T-cell (primary cell): ENCODE results near the gene PARD3. TPM values are rescaled to one million over a fixed set of nuclear protein-coding genes. Genes with fewer than 3 reads are reported as not detected.
A peak's percentile ranks its signal among the peaks of the same experiment; 100 is the strongest.

Source experiments
- ATAC-seq, 4 experiments: fragments of 200-7000 bp in 3 of 4; fragments of 150-1000 bp in 1 of 4; cut with Tn5 transposase; replicated peaks in 1 of 4; 1 replicate in 3 of 4; 2 replicates in 1 of 4; pipeline ENCODE4 v1.10.0; 2021; ENCODE audit warnings: moderate library complexity in 3 of 4, mild to moderate bottlenecking in 2 of 4, moderate number of reproducible peaks in 1 of 4
- CTCF ChIA-PET, 2 donors: fragments of 300-600 bp; sonication (Branson Sonifier 250); formaldehyde crosslinking; loops; one replicate each; lab custom pipeline; 2022; ENCODE audit warnings: antibody characterized with exemption in 2 of 2; lab: Charles Lee
- POLR2A ChIA-PET, 2 donors: fragments of 300-600 bp; sonication (Branson Sonifier 250); formaldehyde crosslinking; loops; one replicate each; lab custom pipeline; 2022; ENCODE audit warnings: antibody characterized with exemption in 2 of 2; lab: Charles Lee
- DNase-seq, 35 experiments: peaks; one replicate each; pipeline versions ENCODE4 v3.0.0 to v3.0.0-alpha.2; 2013 to 2023
- H3K27ac ChIP-seq: one replicate; pipeline ENCODE4 v1.5.1; 2013; ENCODE audit warnings: low read length
- H3K27me3 ChIP-seq, 2 experiments: replicated peaks in 1 of 2; 1 replicate in 1 of 2; 2 replicates in 1 of 2; pipeline versions ENCODE4 v1.6.1 to v1.7.0; 2013; ENCODE audit warnings: low read length in 1 of 2, mixed read lengths in 1 of 2; ENCODE audit not compliant: control insufficient read depth in 2 of 2, insufficient read depth in 2 of 2; ENCODE audit errors: extremely low read depth in 1 of 2
- H3K36me3 ChIP-seq, 2 donors: 1 replicate in 1 of 2; 2 replicates in 1 of 2; pipeline versions ENCODE4 v1.6.1 to v1.7.0; 2013; ENCODE audit warnings: low read length in 1 of 2; ENCODE audit not compliant: control insufficient read depth in 2 of 2, insufficient read depth in 1 of 2; ENCODE audit errors: extremely low read depth in 1 of 2
- H3K4me1 ChIP-seq, 2 experiments: 1 replicate in 1 of 2; 2 replicates in 1 of 2; pipeline versions ENCODE4 v1.6.1 to v1.7.0; 2013; ENCODE audit warnings: low read length in 2 of 2, mixed read lengths in 1 of 2; ENCODE audit not compliant: insufficient read depth in 2 of 2, control insufficient read depth in 1 of 2; ENCODE audit errors: extremely low read depth in 1 of 2
- H3K4me3 ChIP-seq, 2 donors: 1 replicate in 1 of 2; 2 replicates in 1 of 2; pipeline versions ENCODE4 v1.5.1 to v1.7.0; 2013; ENCODE audit warnings: mild to moderate bottlenecking in 2 of 2, low read length in 1 of 2, moderate library complexity in 1 of 2; ENCODE audit not compliant: control insufficient read depth in 1 of 2; ENCODE audit errors: extremely low read depth in 1 of 2
- H3K9me3 ChIP-seq: 2 replicates; pipeline ENCODE4 v1.7.0; 2013
- H3K27ac Mint-ChIP-seq, 2 donors: one replicate each; pipeline ENCODE4 v1.8.0; 2020 to 2021; ENCODE audit warnings: mild to moderate bottlenecking in 2 of 2, mixed read lengths in 2 of 2
- H3K27me3 Mint-ChIP-seq, 2 donors: one replicate each; pipeline ENCODE4 v1.8.0; 2021 to 2022; ENCODE audit warnings: mixed read lengths in 2 of 2
- H3K36me3 Mint-ChIP-seq: one replicate; pipeline ENCODE4 v1.8.0; 2021; ENCODE audit warnings: mixed read lengths
- H3K4me1 Mint-ChIP-seq, 3 donors: one replicate each; pipeline ENCODE4 v1.8.0; 2020 to 2022; ENCODE audit warnings: mixed read lengths in 3 of 3, mild to moderate bottlenecking in 1 of 3
- H3K4me3 Mint-ChIP-seq, 3 donors: one replicate each; pipeline ENCODE4 v1.8.0; 2020 to 2022; ENCODE audit warnings: mild to moderate bottlenecking in 3 of 3, mixed read lengths in 3 of 3, moderate library complexity in 3 of 3
- H3K9me3 Mint-ChIP-seq, 3 donors: one replicate each; pipeline ENCODE4 v1.8.0; 2020 to 2022; ENCODE audit warnings: mixed read lengths in 3 of 3
- WGBS: methylation state at CpG from one replicate; pipeline ENCODE4 v1.1.5; 2013; ENCODE audit warnings: missing lambda C conversion rate; ENCODE audit not compliant: insufficient coverage; 5-methylcytosine and 5-hydroxymethylcytosine counted together
- total RNA-seq, 35 experiments: library from RNA in 6 of 35; stranded (reverse) in 6 of 35; fragments of 120-200 nt in 1 of 35; gene quantifications; one replicate each; pipeline versions ENCODE4 v1.2.1 to v1.2.4 and lab custom pipeline; 2013 to 2026

PARD3 gene
- total RNA-seq, 5 donors from 2014 or later (not counting 1 experiment from before 2014, with no cell fraction given), result 0.36 to 0.92 (median 0.65) TPM

DNA sequence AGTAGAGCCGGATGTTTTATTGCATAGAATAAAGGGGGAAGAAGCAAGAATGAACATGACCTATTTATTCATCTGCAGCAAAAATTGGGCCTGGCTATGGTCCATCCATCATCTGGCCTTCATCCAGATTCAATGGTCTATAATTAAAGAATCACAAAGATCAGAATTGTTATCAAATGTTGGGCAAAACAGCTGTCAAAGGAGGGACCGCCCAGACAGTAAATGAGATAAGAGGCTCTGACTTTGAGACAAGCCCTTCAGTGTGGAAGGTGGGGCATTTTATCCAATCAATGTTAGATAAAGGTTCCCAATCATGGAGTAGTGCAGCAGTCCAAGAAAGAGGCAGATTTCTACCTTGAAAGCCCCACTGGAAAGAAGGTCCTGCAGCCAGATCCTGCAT lies 153.5 kb downstream of the PARD3 start:
- Histone ChIP-seq H3K4me1 (no peaks in the 10 kb centered on the region), H3K27me3 (peaks cover 0 to 8% of the 10 kb centered on the region in 2 experiments), H3K4me3 (no peak overlapping the region), H3K9me3 (no peaks in the 10 kb centered on the region), H3K27ac (no peak overlapping the region), H3K36me3 (no peaks in the 10 kb centered on the region)
- Mint-ChIP-seq H3K27ac (no peak overlapping the region), H3K36me3 (no peaks in the 10 kb centered on the region), H3K9me3 (no peaks in the 10 kb centered on the region), H3K4me3 (no peak overlapping the region), H3K4me1 (no peaks in the 10 kb centered on the region), H3K27me3 (peaks cover 0 to 8% of the 10 kb centered on the region in 2 donors)
- WGBS, result 80% methylated on average over 1 of the region's 2 CpGs
- ATAC-seq (no peak), DNase-seq (no peak)
- ChIA-PET POLR2A (no interaction called here), CTCF (no interaction called here)

- H3K9me3 ChIP-seq, result no peaks in the 10 kb centered on the region
- Mint-ChIP-seq H3K36me3 (no peaks in the 10 kb centered on the region), H3K27ac (no peak overlapping the region), H3K4me1 (peaks cover 0 to 3% (median 0%) of the 10 kb centered on the region in 3 donors), H3K9me3 (no peaks in the 10 kb centered on the region), H3K27me3 (peaks cover 6 to 12% of the 10 kb centered on the region in 2 donors), H3K4me3 (no peak overlapping the region)
- no peak overlapping the region for H3K4me3 ChIP-seq
- no peak for DNase-seq
- ChIA-PET CTCF (no interaction called here), POLR2A (no interaction called here)
- no peak overlapping the region for H3K27ac ChIP-seq
- H3K27me3 ChIP-seq, result peaks cover 0 to 8% of the 10 kb centered on the region in 2 experiments
- no peak for ATAC-seq
- no CpG with 5 or more reads among the region's 1 CpG for WGBS
- H3K36me3 ChIP-seq, result no peaks in the 10 kb centered on the region
- H3K4me1 ChIP-seq, result no peaks in the 10 kb centered on the region
These were observed 156.2 kb downstream of the PARD3 start for GRCh38 chr10:34658934-34659333.

- Histone ChIP-seq H3K27ac (no peak overlapping the region), H3K36me3 (no peaks in the 10 kb centered on the region), H3K4me1 (no peaks in the 10 kb centered on the region), H3K4me3 (no peak overlapping the region), H3K27me3 (peaks cover 0 to 4% of the 10 kb centered on the region in 2 experiments), H3K9me3 (no peaks in the 10 kb centered on the region)
- no peak for ATAC-seq
- no peak overlapping the region for H3K4me3 Mint-ChIP-seq
- POLR2A ChIA-PET, result no interaction called here
- no peaks in the 10 kb centered on the region for H3K36me3 Mint-ChIP-seq
- CTCF ChIA-PET, result no interaction called here
- no peak overlapping the region for H3K27ac Mint-ChIP-seq
- peaks cover 9 to 10% of the 10 kb centered on the region in 2 donors for H3K27me3 Mint-ChIP-seq
- 75% methylated on average over 3 of the region's 4 CpGs for WGBS
- no peak for DNase-seq
- no peaks in the 10 kb centered on the region for H3K9me3 Mint-ChIP-seq
- peaks cover 0 to 3% (median 0%) of the 10 kb centered on the region in 3 donors for H3K4me1 Mint-ChIP-seq
These were observed 158.4 kb downstream of the PARD3 start for GRCh38 chr10:34656661-34657060.

DNA sequence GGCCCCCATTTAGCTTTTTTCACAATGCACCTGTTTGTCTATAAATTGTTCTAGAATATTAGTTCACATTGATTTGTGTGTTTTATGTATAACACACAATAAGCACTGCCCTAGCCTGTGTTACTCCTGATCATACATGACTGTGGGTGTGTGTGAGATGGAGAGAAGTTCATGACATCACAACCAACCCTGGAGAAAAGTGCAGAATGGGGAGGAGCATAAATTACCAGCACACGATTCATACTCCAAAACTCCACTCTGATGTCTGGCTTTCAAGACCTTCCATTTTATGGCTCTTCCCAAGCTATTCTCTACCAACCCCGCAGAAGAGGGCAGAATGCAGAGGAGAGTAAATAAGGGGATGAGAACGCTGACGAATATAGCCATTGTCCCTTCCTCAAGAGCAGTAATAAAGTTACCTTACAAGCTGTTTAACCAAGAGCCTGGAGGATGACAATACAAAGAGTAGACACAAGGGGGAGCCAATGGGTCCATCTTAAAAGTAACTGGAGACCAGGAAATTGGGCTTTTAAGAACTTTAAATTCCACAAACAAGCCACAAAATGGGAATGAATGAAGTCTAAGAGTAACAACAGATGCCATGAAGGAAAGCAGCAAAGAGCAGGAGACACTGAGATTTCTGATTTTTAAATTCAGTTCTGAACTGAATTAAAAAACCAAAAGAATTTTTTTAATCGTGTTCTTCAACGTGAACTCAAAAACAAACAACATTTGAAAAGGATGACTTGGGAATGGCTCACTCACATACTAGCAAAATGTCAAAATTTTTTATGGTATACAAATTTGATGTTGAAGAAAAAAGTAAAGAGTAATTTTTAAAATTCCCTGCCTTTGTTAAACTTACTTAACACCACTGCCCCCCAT lies 159.6 kb downstream of the PARD3 start:
- ATAC-seq, result peak in 1 of 4 experiments; percentile 44
- no peak overlapping the region for H3K27ac Mint-ChIP-seq
- no peak overlapping the region for H3K27ac ChIP-seq
- H3K27me3 ChIP-seq, result peaks cover 0 to 4% of the 10 kb centered on the region in 2 experiments
- peak in 3 of 35 experiments; percentile 7 to 43 (median 19) for DNase-seq
- POLR2A ChIA-PET, result no interaction called here
- WGBS, result no CpG with 5 or more reads among the region's 6 CpGs
- no peaks in the 10 kb centered on the region for H3K4me1 ChIP-seq
- peaks cover 9 to 10% of the 10 kb centered on the region in 2 donors for H3K27me3 Mint-ChIP-seq
- H3K36me3 Mint-ChIP-seq, result no peaks in the 10 kb centered on the region
- no peak overlapping the region for H3K4me3 ChIP-seq
- no peak overlapping the region for H3K4me3 Mint-ChIP-seq
- H3K9me3 Mint-ChIP-seq, result no peaks in the 10 kb centered on the region
- H3K36me3 ChIP-seq, result no peaks in the 10 kb centered on the region
- no peaks in the 10 kb centered on the region for H3K9me3 ChIP-seq
- CTCF ChIA-PET, result no interaction called here
- peaks cover 0 to 3% (median 0%) of the 10 kb centered on the region in 3 donors for H3K4me1 Mint-ChIP-seq

- peaks cover 10 to 14% of the 10 kb centered on the region in 2 donors for H3K27me3 Mint-ChIP-seq
- ATAC-seq (no peak), DNase-seq (no peak)
- peaks cover 0 to 3% (median 0%) of the 10 kb centered on the region in 3 donors for H3K4me1 Mint-ChIP-seq
- Histone ChIP-seq H3K27me3 (peaks cover 0 to 4% of the 10 kb centered on the region in 2 experiments), H3K9me3 (no peaks in the 10 kb centered on the region), H3K4me3 (no peak overlapping the region), H3K36me3 (no peaks in the 10 kb centered on the region), H3K4me1 (no peaks in the 10 kb centered on the region), H3K27ac (no peak overlapping the region)
- 67% methylated on average over 3 of the region's 3 CpGs for WGBS
- H3K36me3 Mint-ChIP-seq, result no peaks in the 10 kb centered on the region
- no peak overlapping the region for H3K4me3 Mint-ChIP-seq
- ChIA-PET POLR2A (no interaction called here), CTCF (interaction anchor here in 1 of 2 donors (0.6 to 0.7 kb wide), 2 partner anchors 441 to 640 kb away, joined by 3 read pairs; no protein-coding TSS in a partner anchor)
- no peak overlapping the region for H3K27ac Mint-ChIP-seq
- no peaks in the 10 kb centered on the region for H3K9me3 Mint-ChIP-seq
These were observed 160.9 kb downstream of the PARD3 start for GRCh38 chr10:34654211-34654610.

DNA sequence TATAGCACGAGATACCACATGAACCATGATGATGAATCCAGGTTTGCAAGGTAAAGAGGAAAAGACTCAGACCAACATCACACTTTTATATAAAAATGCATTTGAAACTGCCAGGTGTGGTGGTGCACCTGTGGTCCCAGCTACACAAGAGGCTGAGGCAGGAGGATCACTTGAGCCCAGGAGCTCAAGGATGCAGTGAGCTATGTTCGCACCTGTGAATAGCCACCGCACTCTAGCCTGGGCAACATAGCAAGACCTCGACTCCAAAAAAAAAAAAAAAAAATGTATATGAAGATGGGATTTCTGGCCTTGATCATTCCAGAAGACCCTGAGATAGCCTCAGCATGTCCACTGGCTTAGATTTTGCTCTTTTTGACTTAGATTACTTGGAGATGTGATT lies 161.6 kb downstream of the PARD3 start:
- Mint-ChIP-seq H3K4me1 (peaks cover 0 to 3% (median 0%) of the 10 kb centered on the region in 3 donors), H3K9me3 (no peaks in the 10 kb centered on the region), H3K27ac (no peak overlapping the region), H3K36me3 (no peaks in the 10 kb centered on the region), H3K27me3 (peaks cover 10 to 14% of the 10 kb centered on the region in 2 donors), H3K4me3 (no peak overlapping the region)
- POLR2A ChIA-PET, result no interaction called here
- no peak overlapping the region for H3K4me3 ChIP-seq
- 92% methylated on average over 2 of the region's 4 CpGs for WGBS
- no peak overlapping the region for H3K27ac ChIP-seq
- ATAC-seq (no peak), DNase-seq (no peak)
- no peaks in the 10 kb centered on the region for H3K9me3 ChIP-seq
- H3K36me3 ChIP-seq, result no peaks in the 10 kb centered on the region
- no peaks in the 10 kb centered on the region for H3K4me1 ChIP-seq
- CTCF ChIA-PET, result interaction anchor here (0.6 to 0.7 kb wide), 5 partner anchors 13 to 1030 kb away, joined by 3 to 5 read pairs (median 4); no protein-coding TSS in a partner anchor
- H3K27me3 ChIP-seq, result peaks cover 0 to 3% of the 10 kb centered on the region in 2 experiments
